ENCODE results near the gene ARID1B. TPM values are rescaled to one million over a fixed set of nuclear protein-coding genes. Genes with fewer than 3 reads are reported as not detected.

ARID1B gene
- total RNA-seq, 4 donors from 2014 or later = 70.5 to 135 (median 78.2) TPM

GRCh38 chr6:156804402-156804801 lies 27.2 kb downstream of the ARID1B start:
- DNase-seq (ENCODE audit: low spot score) = no peak
- no peak for ATAC-seq (ENCODE audit: low FRiP score)
- TF ChIP-seq CTCF (IDR thresholded peaks at IDR 0.05) = no peak

GRCh38 chr6:156806155-156806554 lies 29.0 kb downstream of the ARID1B start:
- DNase-seq (ENCODE audit: low spot score) (no peak), ATAC-seq (ENCODE audit: low FRiP score) (no peak)
- TF ChIP-seq CTCF (IDR thresholded peaks at IDR 0.05) = no peak

GRCh38 chr6:156807028-156807427 lies 29.9 kb downstream of the ARID1B start:
- TF ChIP-seq CTCF (IDR thresholded peaks at IDR 0.05) = no peak
- ATAC-seq (ENCODE audit: low FRiP score) (no peak), DNase-seq (ENCODE audit: low spot score) (no peak)

- ATAC-seq (ENCODE audit: low FRiP score) (no peak), DNase-seq (ENCODE audit: low spot score) (no peak)
- TF ChIP-seq CTCF (IDR thresholded peaks at IDR 0.05) = no peak
Observed at GRCh38 chr6:156807795-156808194, 30.6 kb downstream of the ARID1B start.

GRCh38 chr6:156808287-156808686 lies 31.1 kb downstream of the ARID1B start:
- no peak for DNase-seq (ENCODE audit: low spot score)
- ATAC-seq (ENCODE audit: low FRiP score) = no peak
- TF ChIP-seq CTCF (IDR thresholded peaks at IDR 0.05) = no peak

GRCh38 chr6:156809034-156809433 lies 31.9 kb downstream of the ARID1B start:
- DNase-seq (ENCODE audit: low spot score) (no peak), ATAC-seq (ENCODE audit: low FRiP score) (no peak)
- TF ChIP-seq CTCF (IDR thresholded peaks at IDR 0.05) = no peak

GRCh38 chr6:156809446-156810178 lies 32.4 kb downstream of the ARID1B start:
- ATAC-seq (ENCODE audit: low FRiP score) = no peak
- no peak for TF ChIP-seq CTCF (IDR thresholded peaks at IDR 0.05)

More at GRCh38 chr6:156809446-156810178, 32.4 kb downstream of the ARID1B start:
- DNase-seq (ENCODE audit: low spot score) = no peak
